T-helper 1 cell treated with Interleukin-12 subunit alpha and Interleukin-12 subunit beta and Interleukin-4 antibody, amounts not matched to agents 30 ng/mL and 1 ng/mL, for 36 hours (primary cell): ENCODE data around the gene PTS. TPM values are rescaled to one million over a fixed set of nuclear protein-coding genes. Genes with fewer than 3 reads are reported as not detected.

Experiments
- intact Hi-C: fragments of 100-400 bp; cut with micrococcal nuclease; formaldehyde crosslinking; loops from one replicate; pipeline ENCODE4 v1.15.1; 2024
- total RNA-seq: library from RNA; stranded (reverse); gene quantifications from 2 replicates; pipeline ENCODE4 v1.2.3, GENCODE V29; 2022

Gene PTS
- total RNA-seq, 1 donor from 2014 or later = 23.5 TPM

DNA sequence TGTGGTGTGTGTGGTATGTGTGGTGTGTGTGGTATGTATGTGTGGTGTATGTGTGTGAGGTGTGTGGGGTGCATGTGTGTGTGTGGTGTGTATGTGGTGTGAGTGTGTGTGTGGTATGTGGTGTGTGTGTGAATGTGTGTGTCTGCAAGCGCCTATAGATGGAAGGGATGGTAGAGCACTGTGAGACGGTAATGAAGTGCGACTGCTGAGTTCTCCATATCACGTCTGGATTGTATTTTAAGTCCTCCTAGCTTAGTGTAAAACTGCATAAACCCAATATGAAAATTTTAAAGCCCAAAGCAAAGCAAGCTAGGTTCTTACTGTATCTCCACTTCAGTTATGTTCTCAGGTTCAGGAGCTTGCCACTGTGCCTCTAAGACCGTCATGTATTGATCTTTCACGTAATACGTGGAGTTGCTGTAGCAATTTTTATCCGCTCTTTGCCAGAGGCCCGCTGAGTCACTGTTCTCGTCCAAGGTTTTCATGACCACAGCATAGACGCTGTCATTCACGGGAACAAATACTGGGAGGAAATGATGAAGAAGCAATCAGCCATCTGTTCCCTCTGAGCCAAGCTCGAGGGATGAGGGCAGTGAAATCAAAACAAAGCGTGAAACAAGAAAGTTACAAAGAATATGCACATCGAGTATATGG is 29.0 kb downstream of the PTS start:
- intact Hi-C loops = no loop called here

DNA sequence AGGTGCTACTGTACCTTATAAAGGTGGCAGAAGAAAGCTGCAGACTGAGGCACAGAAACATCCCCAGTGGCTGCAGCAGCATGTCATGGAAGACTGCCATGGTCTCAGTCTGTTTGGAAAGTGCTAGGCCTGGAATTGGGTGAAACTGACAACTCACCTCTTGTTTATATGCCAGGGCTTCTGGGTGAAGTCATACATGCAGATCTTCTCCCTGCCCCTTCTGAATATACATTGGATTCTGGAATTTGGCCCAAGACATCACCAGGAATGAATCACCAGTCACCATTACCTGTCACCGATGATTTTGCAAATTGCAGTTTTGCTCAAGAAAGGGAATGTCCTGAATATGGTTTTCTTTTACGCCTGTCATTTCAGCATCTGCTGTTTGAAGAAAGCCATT is 34.3 kb downstream of the PTS start, which contains the start of gene PLET1:
Gene PLET1 (minus strand): TSS at position 371 of the 400 bp plus-strand sequence. CDS start 271 bp downstream, at position 100.
- intact Hi-C loops = no loop called here

DNA sequence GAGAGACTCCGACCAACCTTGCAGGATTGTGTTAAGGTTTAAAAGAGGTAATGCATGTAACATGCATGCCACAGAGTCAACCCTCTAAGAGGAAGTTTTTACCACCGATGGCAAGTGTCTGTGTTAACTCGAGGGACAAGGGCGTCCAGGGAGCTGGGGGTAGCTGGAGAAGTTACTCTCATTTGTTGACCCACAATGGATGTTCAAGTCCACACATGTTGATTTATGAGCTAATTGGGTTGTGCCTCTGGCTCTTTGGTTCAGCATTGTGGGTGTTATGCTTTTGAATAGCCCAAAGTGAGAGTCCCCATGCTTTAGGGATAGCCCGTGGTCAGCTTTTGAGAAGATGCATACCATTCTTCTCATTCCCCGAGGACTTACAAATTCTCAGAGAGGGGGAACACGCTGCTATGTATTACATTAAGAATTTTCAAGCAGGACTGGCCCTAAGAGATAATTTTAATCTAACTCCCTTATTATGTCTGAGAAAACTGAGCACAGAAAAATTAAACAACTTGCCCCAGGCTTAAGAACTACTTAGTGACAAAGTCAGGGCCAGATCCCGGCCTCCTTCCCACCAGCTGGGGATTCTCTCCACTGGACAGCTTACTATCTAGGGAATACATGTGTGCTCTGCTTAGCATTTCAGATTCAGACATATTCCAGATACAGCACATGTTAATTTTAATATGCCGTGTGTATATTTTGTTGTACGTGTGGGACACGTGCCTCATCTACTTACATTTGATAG is 39.6 kb downstream of the PTS start:
- intact Hi-C loops = no loop called here

DNA sequence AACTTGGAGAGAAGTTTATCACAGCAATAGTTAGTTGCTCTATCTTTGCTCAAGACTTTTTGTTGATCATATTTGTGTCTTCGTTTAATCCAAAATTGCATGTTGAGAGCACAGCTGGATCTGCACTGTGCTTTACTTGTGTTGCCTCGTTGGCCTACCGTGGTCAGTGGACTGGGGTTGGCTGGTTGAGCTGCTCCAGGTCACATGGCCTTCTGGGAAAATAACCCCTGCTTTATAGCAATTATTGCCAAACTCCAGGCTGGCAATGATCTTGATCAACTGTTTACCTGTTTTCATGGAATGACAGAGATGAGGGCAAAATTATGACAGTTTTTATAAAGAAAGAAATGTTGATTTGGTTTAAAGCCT is 40.2 kb downstream of the PTS start:
- intact Hi-C loops = no loop called here

DNA sequence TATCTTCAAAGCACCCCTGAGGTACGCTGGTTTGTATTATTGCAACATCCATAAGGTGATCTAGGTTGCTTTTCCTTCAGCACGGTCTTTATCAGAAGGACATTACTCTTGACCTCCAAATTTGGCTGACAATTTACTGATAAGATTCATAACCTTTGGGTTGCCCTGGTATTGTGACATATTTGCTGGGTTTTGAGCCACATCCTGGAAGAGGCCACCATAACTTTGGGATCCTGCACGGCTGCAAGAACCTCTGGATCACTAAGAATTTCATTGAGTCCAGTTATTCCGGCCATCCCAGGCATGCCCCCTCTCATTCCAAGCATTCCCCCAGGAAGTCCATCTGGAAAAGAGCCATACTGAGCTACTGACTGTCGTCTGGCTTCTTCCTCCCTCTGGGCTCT is 41.0 kb downstream of the PTS start:
- intact Hi-C loops = no loop called here

DNA sequence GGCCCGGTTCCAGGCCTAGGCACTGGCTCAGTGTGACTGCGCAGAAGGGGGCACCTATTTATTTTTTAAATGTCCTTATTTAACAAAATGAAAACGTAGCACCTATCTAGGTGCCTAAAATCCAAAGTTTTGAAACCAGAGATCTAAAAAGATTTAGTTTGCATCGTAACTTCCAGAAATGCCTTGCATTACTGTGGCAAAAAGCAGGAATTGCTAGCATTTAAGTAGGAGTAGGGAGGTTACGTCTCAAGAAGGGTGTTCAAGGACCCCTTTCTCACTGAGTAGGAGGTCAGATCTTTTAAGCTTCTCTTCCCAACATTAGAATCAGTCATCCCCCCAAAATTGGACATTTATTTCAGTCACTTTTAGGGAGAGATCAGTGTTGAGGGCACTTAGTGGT is 42.2 kb downstream of the PTS start:
- intact Hi-C loops = no loop called here

DNA sequence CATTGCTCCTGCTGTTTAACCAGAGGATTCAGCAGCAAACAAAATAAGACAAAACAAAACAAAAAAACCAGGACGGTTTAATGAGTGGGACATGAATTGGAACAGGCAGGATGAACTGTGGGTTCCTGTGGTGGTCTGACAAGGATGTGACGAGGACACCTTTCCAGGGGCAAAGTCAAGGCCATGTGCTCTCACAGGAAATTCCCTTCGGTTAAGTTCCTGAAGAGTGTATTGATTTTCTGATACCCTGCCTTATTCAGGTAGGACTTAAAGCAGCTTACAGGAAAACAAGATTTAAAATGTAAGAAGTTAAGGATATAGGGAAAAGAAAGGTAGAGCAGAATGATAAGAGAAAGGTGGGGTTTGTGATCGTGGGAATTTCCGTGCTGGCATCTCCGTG is 42.9 kb downstream of the PTS start:
- intact Hi-C loops = no loop called here

DNA sequence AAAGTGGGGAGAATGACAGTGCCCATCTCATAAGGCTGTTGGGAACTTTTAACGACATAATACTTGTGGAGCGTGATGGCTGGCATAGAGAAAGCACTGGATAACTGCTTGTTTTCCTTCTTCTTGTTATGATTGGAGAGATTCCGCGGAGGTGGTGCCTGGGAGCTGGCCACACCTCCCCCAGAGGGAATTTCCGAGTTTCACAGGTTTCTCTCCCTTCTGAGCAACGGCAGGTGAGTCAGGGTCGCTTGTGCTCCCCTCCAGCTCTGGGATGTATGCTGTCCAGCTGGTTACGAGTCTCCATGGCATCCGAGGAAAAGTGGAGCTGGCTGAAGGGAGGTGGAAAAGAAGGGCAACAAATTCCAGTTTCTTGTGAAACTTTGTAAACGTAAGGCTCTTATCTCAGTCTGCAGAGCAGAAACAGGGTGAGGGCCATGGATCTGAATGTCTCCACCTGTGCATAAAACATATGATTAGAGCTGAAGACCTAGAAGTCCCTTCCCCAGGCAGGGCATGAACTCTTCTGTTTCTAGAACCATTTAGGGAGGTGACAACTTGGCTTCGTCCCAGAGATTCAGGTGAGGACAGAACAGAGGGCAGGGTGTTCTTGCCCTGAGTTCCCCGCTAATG is 44.4 kb downstream of the PTS start:
- intact Hi-C loops = no loop called here

DNA sequence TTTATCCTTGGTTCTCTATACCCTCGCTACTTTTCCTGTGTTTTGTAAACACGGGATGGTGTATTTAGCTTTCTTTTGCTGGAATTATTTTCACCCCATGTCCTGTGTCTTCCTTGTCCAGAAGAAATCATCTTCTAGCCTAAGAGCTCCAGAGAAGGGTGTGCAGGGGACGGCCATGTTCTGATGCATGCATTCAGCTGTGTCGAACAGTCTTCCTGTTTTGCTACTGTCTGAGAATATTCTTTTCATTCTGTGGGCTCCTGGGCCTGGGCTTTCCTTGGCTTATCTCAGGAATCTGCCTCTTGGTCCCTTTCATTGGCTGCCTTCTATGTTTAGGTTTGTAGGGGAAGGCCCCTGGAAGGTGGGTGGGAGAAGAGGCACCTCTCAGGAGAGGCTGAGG is 45.0 kb downstream of the PTS start:
- intact Hi-C loops = no loop called here

DNA sequence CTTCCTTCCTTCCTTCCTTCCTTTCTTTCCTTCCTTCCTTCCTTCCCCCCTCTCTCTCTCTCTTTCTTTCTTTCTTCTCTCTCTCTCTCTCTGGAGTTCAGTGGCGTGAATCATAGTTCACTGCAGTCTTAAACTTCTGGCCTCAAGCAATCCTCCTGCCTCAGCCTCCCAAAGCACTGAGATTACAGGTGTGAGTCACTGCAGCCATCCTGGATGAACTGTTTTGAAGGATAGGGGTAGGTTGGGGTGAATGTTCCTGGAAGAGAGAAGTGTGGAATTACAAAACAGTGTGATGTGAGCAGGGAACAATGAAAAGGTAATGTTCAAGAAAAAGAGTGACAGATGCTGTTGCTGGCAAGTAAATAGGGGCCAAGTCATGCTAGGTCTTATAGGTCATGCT is 46.8 kb downstream of the PTS start:
- intact Hi-C loops = no loop called here

DNA sequence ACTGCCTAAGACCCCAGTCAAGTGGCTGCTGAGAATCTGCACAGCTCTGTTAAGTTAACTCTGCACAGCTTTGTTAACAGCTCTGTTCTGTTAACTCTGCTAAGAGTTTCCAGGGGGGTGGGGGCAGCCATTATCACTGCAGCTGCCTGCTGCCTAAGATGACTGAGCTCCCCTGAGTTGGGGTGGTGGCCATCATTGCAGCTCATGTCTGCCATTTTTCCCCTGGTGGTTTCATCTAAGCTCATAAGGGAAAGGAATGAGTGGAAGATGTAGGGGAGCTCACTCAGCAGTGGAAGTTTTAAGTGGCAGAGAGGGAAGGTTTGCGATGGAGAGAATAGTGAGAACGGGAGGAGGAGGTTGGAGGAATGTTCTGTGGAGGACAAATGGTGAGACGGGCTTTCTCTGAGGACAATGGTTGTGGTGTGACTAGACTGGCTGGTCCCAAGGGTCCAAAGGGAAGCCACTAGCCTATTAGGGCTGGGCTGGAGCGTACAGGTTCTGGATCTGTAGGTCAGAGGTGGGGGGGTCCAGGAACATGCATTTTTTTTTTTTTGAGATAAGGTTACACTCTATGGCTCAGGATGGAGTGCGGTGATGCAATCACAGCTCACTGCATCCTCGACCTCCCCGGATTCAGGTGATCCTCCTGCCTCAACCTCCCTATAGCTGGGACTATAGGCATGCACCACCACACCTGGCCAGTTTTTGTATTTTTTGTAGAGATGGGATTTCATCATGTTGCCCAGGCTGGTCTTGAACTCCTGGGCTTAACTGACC is 48.0 kb downstream of the PTS start:
- intact Hi-C loops = no loop called here

DNA sequence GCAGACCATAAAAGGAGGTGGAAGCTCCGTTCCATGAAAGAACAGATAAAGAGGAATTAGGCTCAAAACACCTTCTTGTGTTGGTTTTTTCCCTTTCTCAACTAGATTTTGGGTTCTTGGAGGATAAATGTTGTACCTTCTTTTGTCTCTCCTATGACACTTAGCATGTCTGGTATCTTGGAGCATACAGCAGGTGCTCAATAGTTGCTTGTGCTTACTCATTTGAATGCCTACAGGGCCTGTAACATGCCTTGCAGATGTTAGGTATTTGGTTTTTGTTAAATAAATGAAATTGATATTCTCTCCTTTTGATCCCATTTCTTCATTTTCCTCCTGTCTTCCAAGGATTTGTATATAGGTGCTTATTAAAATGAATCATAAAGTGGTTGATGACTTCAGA is 50.8 kb downstream of the PTS start:
- intact Hi-C loops = no loop called here

DNA sequence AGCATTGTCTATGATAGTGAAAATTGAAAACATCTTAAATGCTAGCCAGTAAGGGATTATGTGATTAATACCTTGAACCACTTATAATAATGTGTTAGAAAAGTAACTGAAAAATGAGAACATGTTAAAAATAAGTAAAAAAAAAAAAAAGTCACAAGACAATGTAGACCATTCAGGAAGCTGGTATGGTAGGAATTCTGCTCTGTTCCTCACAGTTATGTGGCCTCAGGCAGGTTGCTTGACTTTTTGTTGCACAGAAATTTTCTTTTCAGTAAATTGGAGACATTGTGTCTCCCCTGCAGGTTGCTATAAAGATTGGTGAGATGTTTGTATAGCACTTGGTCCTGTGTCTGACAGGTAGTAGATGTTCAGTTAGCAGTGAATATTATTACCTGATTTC is 51.7 kb downstream of the PTS start:
- intact Hi-C loops = no loop called here

DNA sequence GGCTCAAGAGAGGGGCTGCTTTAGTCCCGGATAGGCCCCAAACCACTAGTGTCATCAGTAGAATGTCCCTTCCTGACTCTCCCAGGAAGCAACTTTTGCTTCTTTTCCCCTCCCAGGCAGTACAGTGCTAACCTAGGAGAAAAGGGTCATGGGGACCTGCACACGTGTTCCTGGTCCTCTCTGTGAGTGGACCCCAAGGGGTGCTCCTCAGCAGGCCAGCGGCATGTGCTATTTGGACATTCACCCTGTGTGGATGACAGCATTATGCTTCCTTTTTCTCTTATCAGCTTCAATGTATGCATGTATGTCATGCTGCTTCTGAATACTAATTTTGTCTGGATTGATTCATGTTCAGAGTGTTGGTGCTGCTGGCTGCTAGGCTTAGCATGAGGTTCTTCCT is 52.6 kb downstream of the PTS start:
- intact Hi-C loops = no loop called here

DNA sequence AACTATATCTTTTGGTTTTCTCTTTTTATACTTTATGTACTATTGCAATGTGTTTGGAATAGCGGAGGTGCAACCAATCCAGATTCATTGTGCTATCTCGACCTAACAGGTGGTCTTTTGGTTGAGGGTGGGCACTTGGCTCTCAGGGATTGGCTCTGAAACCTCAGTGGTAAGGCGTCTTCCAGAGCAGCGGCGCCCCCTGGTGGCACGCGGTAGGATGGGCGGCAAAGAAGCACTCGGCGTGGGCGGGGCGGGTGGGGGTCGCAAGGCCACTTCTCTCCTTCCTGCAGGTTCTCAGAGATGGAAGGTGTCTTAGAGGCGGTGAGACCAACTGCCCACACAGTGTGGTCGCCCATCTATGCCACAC is 53.7 kb downstream of the PTS start:
- intact Hi-C loops = loop anchor here (1.0 to 10.0 kb wide), 17 partner anchors 10 to 1493 kb away; partner anchors contain the start of genes ALG9, CFAP68, DLAT and FDXACB1

DNA sequence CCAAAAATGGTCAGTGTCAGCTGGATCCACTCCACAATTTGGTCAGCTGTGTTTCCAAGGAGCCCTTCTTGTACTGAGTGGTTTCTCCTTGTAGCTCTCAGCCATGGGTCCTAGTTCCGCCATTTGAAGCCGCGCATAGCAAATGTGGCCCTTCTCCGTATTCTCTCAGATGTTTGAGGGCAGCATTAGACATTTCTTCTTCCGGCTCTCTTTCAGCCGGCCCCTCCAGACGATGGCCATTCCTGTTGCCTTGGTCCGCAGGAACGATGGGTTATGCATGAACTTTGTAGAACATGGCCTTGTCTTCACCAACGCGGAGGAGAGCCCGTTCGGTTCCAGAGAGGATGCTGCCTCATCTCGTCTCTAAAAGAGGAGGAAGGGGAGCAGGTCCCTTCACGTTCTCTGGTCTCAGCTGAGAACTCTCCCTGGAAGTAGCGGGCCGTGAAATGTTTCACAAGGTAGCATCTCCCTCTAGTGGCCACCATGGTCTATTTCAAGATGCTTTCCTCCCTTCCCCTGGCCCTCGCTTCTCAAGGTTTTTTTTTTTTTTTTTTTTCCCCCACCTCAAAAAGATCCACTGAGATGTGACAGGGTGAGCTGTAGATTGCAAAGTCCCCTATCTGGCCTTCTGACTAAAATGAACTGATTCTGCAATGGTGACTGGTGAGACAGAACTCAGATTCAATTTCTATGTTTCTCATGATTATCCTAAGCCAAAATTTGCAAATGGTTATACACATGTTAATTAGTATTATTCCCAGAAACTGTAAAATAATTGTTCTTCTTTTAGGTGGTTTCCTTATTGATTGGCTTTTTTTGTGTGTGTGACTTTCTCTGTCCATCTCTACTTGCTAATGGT is 54.3 kb downstream of the PTS start:
- intact Hi-C loops = loop anchor here (1.0 to 10.0 kb wide), 17 partner anchors 10 to 1492 kb away; partner anchors contain the start of genes ALG9, CFAP68, DLAT and FDXACB1

DNA sequence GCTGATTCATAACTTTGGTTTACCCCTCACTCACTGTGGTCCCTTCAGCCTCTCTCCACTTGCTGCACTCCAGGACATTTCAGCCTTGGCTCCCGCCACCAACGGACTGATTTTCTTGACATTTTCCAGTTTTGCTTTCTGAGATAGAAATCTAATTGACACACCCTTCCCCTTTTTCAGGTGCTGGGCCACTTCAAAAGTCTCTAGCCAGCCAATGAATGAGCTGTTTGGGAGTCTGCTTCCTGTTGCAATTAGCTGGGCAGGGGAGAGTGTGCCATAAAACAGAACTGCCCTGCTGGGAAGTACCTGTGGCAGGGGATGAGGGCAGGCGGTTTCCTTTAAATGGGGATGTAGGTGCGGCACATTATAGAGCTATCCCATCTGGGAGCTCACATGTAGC is 55.5 kb downstream of the PTS start:
- intact Hi-C loops = loop anchor here (2.0 to 10.0 kb wide), 10 partner anchors 209 to 1491 kb away; partner anchors contain the start of genes ALG9, CFAP68, DLAT and FDXACB1
